Measurements from ENCODE around the gene LACTBL1.

LACTBL1 gene

GRCh38 chr1:22941257-22941656 lies 31.4 kb downstream of the LACTBL1 start:
- no peak for TF ChIP-seq CTCF (IDR thresholded peaks at IDR 0.05; ENCODE audit: borderline replicate concordance, control extremely low read depth, extremely low read depth, insufficient read depth, missing control alignments)
- DNase-seq (ENCODE audit: low spot score): no peak
- in situ Hi-C loops (cut with MboI; ENCODE audit: low sequenced_read_pairs, unreplicated experiment): no loop called here

DNA sequence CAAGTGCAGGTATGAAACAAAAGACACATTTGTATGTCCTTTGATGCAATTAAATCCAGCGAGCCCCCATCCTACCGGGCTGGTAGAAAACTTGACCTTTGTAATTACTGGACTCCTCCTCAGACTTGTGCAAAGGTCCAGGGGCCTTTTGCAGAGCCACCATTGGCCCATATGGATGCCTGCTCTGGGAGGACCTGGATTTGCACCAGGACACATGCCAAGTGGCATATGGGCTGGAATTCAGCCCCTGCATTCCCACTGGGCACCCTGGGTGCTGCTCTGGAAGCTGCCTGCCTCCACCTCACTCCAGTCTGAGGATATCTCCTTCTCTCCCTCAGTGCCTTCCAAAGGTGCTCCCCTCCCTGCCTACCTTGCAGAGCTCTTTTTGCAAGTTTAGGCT lies 36.0 kb downstream of the LACTBL1 start:
- DNase-seq (ENCODE audit: low spot score): no peak
- no peak for TF ChIP-seq CTCF (IDR thresholded peaks at IDR 0.05; ENCODE audit: borderline replicate concordance, control extremely low read depth, extremely low read depth, insufficient read depth, missing control alignments)
- in situ Hi-C loops (cut with MboI; ENCODE audit: low sequenced_read_pairs, unreplicated experiment): no loop called here

DNA sequence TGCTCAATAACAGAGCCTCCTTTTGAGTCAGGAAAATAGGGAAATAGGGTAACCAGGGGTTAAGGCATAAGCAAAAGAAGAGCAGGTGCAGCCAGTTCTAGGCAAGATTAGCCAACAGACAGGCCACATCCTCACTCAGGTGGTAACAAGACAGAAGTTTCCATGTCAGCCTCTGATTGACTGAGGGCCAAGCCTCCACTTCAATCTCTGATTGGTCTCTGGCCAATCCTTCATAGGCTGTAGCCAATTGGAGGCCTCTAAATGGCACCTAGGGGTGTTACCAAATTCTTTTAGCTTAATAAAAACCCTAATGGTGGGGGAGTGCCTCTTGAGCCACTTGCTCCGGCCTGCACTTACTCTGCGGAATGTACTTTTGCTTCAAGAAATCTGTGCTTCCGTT lies 37.2 kb downstream of the LACTBL1 start:
- in situ Hi-C loops (cut with MboI; ENCODE audit: low sequenced_read_pairs, unreplicated experiment): no loop called here
- no peak for TF ChIP-seq CTCF (IDR thresholded peaks at IDR 0.05; ENCODE audit: borderline replicate concordance, control extremely low read depth, extremely low read depth, insufficient read depth, missing control alignments)
- no peak for DNase-seq (ENCODE audit: low spot score)

DNA sequence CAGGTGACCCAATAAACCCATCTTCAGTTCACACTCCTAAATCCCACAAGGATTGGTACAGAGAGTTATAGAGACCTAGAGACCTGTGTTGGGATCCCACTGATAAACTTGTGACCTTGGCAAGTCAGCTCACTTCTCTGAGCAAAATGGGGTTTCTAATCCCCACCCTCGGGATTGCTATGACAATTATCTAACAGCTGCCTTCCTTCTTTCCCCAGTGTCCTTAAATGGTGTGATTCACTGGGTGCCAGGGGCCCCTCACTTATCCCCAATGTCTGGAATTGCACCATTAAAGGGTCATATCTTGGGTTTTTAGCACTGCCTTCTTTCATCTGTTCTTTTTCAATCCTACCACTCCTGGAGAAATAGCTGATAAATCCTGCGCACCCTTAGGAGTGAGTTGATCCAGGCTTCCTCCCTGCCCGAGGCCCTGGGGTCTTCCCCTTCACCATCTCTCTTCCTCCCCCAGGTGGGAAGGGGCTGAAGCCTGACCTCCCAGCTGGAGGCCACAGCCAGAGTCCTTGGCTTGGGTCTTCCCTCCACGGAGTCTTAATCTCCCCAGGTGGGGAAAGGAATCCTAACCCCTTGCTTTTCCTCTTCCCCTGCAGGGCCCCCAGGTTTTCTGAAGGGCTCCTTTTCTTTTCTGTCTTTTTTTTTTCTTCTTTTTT lies 39.7 kb downstream of the LACTBL1 start:
- DNase-seq (ENCODE audit: low spot score): no peak
- no peak for TF ChIP-seq CTCF (IDR thresholded peaks at IDR 0.05; ENCODE audit: borderline replicate concordance, control extremely low read depth, extremely low read depth, insufficient read depth, missing control alignments)
- in situ Hi-C loops (cut with MboI; ENCODE audit: low sequenced_read_pairs, unreplicated experiment): no loop called here

DNA sequence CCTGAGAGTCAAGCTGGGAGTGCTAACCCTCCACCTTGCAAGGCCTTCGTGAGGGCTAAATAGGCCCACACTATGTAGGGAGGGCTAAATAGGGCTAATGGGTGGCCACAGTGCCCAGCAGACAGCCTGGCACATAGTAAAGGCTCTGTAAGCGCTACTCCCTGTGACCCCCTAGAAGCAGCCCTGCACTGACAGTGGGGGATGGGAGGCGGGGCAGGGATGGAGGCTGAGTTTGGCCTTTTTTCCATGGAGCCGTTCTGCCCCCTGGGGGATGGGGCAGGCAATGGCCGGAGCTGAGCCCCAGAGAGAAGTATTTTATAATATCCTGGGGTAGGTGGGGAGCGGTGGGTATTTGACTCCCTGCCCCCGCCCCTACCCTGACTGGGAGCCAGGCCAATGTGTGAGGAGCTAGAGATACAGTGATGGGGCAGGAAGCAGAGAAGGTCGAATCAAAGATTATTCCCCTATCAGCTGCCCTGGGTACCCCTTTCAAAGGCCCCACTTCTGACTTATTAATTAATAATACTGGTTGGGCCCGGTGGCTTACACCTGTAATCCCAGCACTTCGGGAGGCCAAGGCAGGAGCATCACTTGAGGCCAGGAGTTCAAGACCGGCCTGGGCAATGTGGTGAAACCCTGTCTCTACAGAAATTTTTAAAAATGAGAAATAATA lies 42.3 kb downstream of the LACTBL1 start:
- in situ Hi-C loops (cut with MboI; ENCODE audit: low sequenced_read_pairs, unreplicated experiment): no loop called here
- DNase-seq (ENCODE audit: low spot score): peak; percentile 75
- peak; percentile 59 for TF ChIP-seq CTCF (IDR thresholded peaks at IDR 0.05; ENCODE audit: borderline replicate concordance, control extremely low read depth, extremely low read depth, insufficient read depth, missing control alignments)

DNA sequence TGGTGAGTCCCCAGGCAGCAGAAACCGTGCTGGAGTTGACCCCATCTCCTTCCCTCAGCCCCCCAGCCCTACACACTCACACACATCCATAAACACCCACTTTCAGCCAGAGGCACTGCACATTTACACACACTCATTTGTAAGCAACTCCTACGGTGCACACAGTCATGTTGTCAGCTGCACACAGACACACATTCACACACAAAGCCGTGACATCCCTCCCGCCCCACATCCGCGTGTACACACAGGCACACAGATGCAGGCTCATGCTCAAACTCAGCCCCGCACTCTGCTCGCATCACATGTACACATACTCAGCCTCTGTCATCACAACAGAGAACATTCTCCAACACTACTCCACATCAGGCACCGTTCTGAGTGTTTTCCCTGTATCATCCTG lies 47.6 kb downstream of the LACTBL1 start:
- no peak for TF ChIP-seq CTCF (IDR thresholded peaks at IDR 0.05; ENCODE audit: borderline replicate concordance, control extremely low read depth, extremely low read depth, insufficient read depth, missing control alignments)
- DNase-seq (ENCODE audit: low spot score): no peak
- in situ Hi-C loops (cut with MboI; ENCODE audit: low sequenced_read_pairs, unreplicated experiment): no loop called here

All from GM13976 (cell line).